Esophagus (tissue), 2 donors: ENCODE data around the gene COL9A3. TPM values are rescaled to one million over a fixed set of nuclear protein-coding genes. Genes with fewer than 3 reads are reported as not detected.
A peak's percentile ranks its signal among the peaks of the same experiment; 100 is the strongest.

Source experiments
- H3K27ac ChIP-seq, 2 donors: one replicate each; pipeline ENCODE4 v1.5.1; 2013; ENCODE audit warnings: low read depth in 2 of 2, mild to moderate bottlenecking in 2 of 2, inconsistent platforms in 1 of 2, low read length in 1 of 2, moderate library complexity in 1 of 2
- H3K27me3 ChIP-seq, 2 donors: one replicate each; pipeline ENCODE4 v1.6.1; 2013; ENCODE audit warnings: low read length in 2 of 2, control low read depth in 1 of 2, mild to moderate bottlenecking in 1 of 2; ENCODE audit not compliant: insufficient read depth in 2 of 2, control insufficient read depth in 1 of 2
- H3K36me3 ChIP-seq, 2 donors: one replicate each; pipeline ENCODE4 v1.6.1; 2013; ENCODE audit warnings: low read length in 1 of 2; ENCODE audit not compliant: control insufficient read depth in 2 of 2, insufficient read depth in 2 of 2
- H3K4me1 ChIP-seq, 2 donors: one replicate each; pipeline ENCODE4 v1.6.1; 2013; ENCODE audit warnings: low read length in 1 of 2; ENCODE audit not compliant: control insufficient read depth in 2 of 2, insufficient read depth in 2 of 2
- H3K4me3 ChIP-seq, 2 donors: one replicate each; pipeline ENCODE4 v1.5.1; 2013; ENCODE audit warnings: low read length in 2 of 2, mild to moderate bottlenecking in 2 of 2, low read depth in 1 of 2, moderate library complexity in 1 of 2
- H3K9me3 ChIP-seq, 2 donors: one replicate each; pipeline ENCODE4 v1.6.1; 2013; ENCODE audit warnings: mild to moderate bottlenecking in 2 of 2, low read depth in 1 of 2, low read length in 1 of 2, moderate library complexity in 1 of 2; ENCODE audit not compliant: control insufficient read depth in 2 of 2, insufficient read depth in 1 of 2
- WGBS, 2 donors: extraction: QIAGEN DNeasy Blood & Tissue Kit; methylation state at CpG; one replicate each; pipeline ENCODE4 v1.1.7; 2013; 5-methylcytosine and 5-hydroxymethylcytosine counted together
- polyA plus RNA-seq, 2 donors: library from polyadenylated mRNA; stranded (reverse); fragments of 200-250 nt; gene quantifications; one replicate each; pipeline ENCODE4 v1.2.3, GENCODE V29; 2013
- donor health status: healthy with polysubstance abuse.
- donor health status: Bipolar disorder and iron deficiency.

The COL9A3 gene
- polyA plus RNA-seq, 2 donors = 1.4 to 3.8 TPM

DNA sequence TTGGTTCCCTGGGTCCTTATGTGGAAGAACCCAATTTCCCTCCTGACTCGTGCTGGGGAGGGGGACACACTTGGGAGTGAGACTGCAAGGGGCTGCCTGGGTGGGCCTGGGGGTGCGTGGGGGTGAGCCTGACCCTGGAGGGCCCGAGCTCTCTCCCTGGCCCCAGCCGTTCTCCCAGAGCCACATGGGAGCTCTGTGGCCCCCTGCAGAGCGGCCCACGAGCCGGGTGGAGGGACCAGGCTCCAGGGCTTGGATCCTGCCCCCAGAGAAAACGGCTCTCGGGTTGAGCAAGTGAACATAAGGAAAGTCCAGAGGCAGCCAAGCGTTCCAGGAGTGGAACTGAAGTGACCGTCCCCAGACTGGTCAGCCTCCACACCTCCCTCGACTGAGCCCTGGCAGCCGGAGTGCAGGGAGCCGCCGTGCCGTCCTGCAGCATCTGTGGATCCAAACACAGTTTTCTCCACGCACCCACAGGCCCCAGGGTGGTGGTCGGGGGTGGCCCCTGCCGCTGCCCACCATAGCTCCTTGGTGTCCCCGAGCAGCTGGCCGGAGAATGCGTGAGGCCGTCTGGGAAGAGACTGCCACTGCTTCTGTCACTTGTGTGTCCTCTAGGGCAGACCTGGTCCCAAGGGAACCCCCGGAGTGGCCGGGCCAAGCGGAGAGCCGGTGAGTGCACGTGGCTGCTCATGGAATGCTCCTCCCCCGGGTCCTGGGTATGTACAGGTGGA, 10.6 kb downstream of the COL9A3 start:
- no peak overlapping the region for H3K27ac ChIP-seq
- H3K36me3 ChIP-seq = no peaks in the 10 kb centered on the region
- H3K4me1 ChIP-seq = peaks cover 9 to 19% of the 10 kb centered on the region in 2 donors
- H3K9me3 ChIP-seq = no peaks in the 10 kb centered on the region
- 80% methylated on average over 23 to 29 of the region's 29 CpGs for whole genome bisulfite sequencing, 2 donors
- no peak overlapping the region for H3K4me3 ChIP-seq
- no peaks in the 10 kb centered on the region for H3K27me3 ChIP-seq

DNA sequence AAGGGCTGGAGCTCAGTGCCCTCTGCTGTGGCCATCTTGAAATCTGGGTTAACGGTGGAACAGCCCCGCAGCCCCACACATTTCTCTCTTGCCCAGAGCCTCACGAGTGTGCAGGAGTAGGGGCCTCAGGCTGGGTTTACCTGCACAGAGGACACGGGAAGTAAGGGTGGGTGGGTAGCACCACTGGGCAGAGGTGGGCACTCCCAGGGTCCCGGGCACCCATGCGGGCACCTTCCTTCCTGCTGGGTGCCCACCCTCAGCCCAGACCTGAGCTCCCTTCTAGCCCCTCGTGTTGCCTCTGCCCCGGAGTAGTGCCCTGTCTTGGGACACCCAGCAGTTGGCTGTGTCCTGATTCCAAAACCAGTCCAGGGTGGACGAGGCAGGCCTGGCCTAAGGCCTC, 11.2 kb downstream of the COL9A3 start:
- Histone ChIP-seq H3K27ac (no peak overlapping the region), H3K4me3 (no peak overlapping the region), H3K36me3 (no peaks in the 10 kb centered on the region), H3K4me1 (peaks cover 9 to 25% of the 10 kb centered on the region in 2 donors), H3K9me3 (no peaks in the 10 kb centered on the region), H3K27me3 (no peaks in the 10 kb centered on the region)
- 80 to 81% methylated on average over 8 to 9 of the region's 9 CpGs for WGBS, 2 donors

DNA sequence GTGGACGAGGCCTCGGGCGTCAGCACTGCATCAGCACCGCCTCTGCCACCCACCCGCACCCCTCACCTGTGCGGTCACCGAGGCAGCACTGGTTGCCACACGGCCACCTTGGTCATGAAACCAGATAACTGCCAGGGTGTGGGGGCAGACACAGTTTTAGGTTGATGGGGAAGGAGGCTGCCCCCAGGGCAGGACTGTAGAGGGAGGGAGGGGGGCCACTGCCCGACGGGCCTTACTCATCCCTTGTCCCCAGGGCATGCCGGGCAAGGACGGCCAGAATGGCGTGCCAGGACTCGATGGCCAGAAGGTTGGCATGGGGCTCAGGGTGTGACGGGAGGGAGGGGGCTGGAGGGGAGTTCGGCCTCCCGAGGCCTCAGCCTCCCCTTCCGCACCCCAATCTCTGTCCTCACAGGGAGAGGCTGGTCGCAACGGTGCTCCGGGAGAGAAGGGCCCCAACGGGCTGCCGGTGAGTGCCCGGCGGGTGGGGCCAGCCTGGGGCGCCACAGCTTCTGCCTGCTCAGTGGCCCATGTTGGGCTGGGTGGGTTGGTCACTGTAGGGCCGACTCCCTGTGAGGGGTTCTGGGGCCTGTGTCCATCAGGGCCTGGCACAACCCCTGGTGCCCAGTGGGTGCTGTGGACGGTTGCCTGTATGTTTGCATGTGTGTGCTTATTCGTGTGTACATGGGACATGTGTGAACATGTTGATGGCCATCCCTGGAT, 11.8 kb downstream of the COL9A3 start:
- peaks cover 9 to 25% of the 10 kb centered on the region in 2 donors for H3K4me1 ChIP-seq
- WGBS, 2 donors = 65 to 72% methylated on average over 27 to 29 of the region's 29 CpGs
- H3K9me3 ChIP-seq = no peaks in the 10 kb centered on the region
- no peaks in the 10 kb centered on the region for H3K36me3 ChIP-seq
- no peak overlapping the region for H3K27ac ChIP-seq
- H3K27me3 ChIP-seq = no peaks in the 10 kb centered on the region
- no peak overlapping the region for H3K4me3 ChIP-seq

GRCh38 chr20:62829231-62830230, 12.7 kb downstream of the COL9A3 start:
- no peaks in the 10 kb centered on the region for H3K27me3 ChIP-seq
- H3K4me1 ChIP-seq = peaks cover 7 to 20% of the 10 kb centered on the region in 2 donors
- no peak overlapping the region for H3K4me3 ChIP-seq
- no peaks in the 10 kb centered on the region for H3K9me3 ChIP-seq
- H3K27ac ChIP-seq = no peak overlapping the region
- WGBS, 2 donors = 90 to 92% methylated on average over 31 to 32 of the region's 32 CpGs
- no peaks in the 10 kb centered on the region for H3K36me3 ChIP-seq

- Histone ChIP-seq H3K4me1 (peaks cover 7 to 16% of the 10 kb centered on the region in 2 donors), H3K27ac (no peak overlapping the region), H3K4me3 (no peak overlapping the region), H3K9me3 (no peaks in the 10 kb centered on the region), H3K27me3 (no peaks in the 10 kb centered on the region), H3K36me3 (no peaks in the 10 kb centered on the region)
- WGBS, 2 donors = 87 to 90% methylated on average over 9 to 14 of the region's 14 CpGs
Measured at GRCh38 chr20:62830251-62830650, 13.4 kb downstream of the COL9A3 start.

GRCh38 chr20:62830821-62831220, 14.0 kb downstream of the COL9A3 start:
- no peaks in the 10 kb centered on the region for H3K36me3 ChIP-seq
- H3K9me3 ChIP-seq = no peaks in the 10 kb centered on the region
- H3K27ac ChIP-seq = no peak overlapping the region
- WGBS, 2 donors = 79 to 83% methylated on average over 22 of the region's 22 CpGs
- H3K4me3 ChIP-seq = no peak overlapping the region
- H3K4me1 ChIP-seq = peaks cover 7 to 14% of the 10 kb centered on the region in 2 donors
- H3K27me3 ChIP-seq = no peaks in the 10 kb centered on the region

DNA sequence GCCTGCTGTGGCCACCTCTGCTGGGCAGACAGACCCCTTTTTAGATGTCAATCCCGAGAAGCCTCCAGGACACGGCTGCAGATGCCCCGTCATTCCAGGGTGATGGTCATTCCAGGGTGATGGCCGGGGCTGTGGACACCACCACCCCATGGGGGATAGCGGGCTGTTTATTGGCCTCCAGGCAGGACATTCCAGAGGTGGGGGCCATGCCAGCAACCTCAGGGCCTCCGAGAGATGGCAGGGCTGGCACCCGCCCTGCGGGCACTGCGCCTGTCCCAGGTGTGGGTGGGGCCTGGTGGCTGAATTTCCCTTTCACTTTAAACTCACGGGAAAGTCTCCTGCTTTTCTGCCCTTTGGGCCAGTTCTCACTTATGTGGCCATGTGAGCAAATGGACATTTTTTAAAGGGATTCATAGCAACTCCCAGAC, 14.5 kb downstream of the COL9A3 start:
- H3K36me3 ChIP-seq = no peaks in the 10 kb centered on the region
- no peaks in the 10 kb centered on the region for H3K9me3 ChIP-seq
- 54 to 66% methylated on average over 10 of the region's 10 CpGs for WGBS, 2 donors
- H3K27ac ChIP-seq = no peak overlapping the region
- H3K4me3 ChIP-seq = no peak overlapping the region
- peaks cover 7 to 13% of the 10 kb centered on the region in 2 donors for H3K4me1 ChIP-seq
- no peaks in the 10 kb centered on the region for H3K27me3 ChIP-seq

- H3K4me1 ChIP-seq = peaks cover 7 to 13% of the 10 kb centered on the region in 2 donors
- no peaks in the 10 kb centered on the region for H3K9me3 ChIP-seq
- WGBS, 2 donors = 48 to 57% methylated on average over 10 of the region's 10 CpGs
- peak overlapping the region in 1 of 2 donors; percentile 5 for H3K27ac ChIP-seq
- H3K36me3 ChIP-seq = no peaks in the 10 kb centered on the region
- no peak overlapping the region for H3K4me3 ChIP-seq
- H3K27me3 ChIP-seq = no peaks in the 10 kb centered on the region
Measured at GRCh38 chr20:62831854-62832211, 15.0 kb downstream of the COL9A3 start.

DNA sequence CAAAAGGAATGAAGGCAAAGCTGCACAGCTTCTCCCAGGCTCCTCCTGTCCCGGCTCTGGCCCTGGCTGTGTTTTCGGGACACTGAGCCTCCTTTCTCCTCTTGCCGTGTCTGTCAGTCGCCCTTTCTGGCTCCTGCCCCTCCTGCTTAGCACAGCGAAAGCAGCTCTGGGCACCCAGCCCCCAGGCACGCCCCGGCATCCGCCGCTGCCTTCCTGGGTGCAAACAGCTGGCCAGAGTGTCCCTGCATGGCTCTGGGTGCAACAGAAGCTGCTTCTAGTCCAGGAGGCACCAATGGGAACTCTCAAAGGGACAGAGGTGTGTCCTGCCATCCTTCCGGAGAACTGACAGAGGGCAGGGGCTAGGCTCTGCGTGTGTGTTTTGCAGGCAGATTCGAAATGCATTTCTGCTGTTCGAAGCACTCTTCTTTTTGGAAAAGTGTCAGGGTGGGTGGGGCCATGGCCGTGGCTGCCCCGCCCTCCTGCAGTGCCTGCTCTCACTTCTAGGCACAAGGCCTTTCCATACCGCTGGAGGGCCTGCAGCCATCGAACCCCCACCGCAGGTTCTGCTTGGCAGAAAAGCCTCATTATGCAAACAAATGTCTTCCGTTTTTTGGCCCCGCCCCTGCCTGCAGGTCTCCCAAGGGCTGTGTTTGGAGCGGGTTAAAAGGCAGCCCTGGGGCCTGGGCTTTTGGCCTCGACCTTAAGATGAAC, 15.5 kb downstream of the COL9A3 start:
- 15 to 25% methylated on average over 22 of the region's 22 CpGs for WGBS, 2 donors
- Histone ChIP-seq H3K9me3 (no peaks in the 10 kb centered on the region), H3K36me3 (no peaks in the 10 kb centered on the region), H3K4me1 (peaks cover 7 to 13% of the 10 kb centered on the region in 2 donors), H3K27ac (peak overlapping the region in 1 of 2 donors; percentile 5), H3K27me3 (no peaks in the 10 kb centered on the region), H3K4me3 (no peak overlapping the region)
